Stimulated activated CD8-positive, alpha-beta memory T cell treated with anti-CD3 and anti-CD28 coated beads, Interleukin-15, amount 100 ng/mL, for 48 hours (primary cell): ENCODE data around the gene USP22.

Source experiments
- DNase-seq, 2 donors: peaks; one replicate each; pipeline ENCODE4 v3.0.0-alpha.2; 2020; ENCODE audit warnings: low read depth in 2 of 2

USP22 gene

GRCh38 chr17:20955427-20956323, 87.1 kb downstream of the USP22 start:
- DNase-seq = no peak

DNA sequence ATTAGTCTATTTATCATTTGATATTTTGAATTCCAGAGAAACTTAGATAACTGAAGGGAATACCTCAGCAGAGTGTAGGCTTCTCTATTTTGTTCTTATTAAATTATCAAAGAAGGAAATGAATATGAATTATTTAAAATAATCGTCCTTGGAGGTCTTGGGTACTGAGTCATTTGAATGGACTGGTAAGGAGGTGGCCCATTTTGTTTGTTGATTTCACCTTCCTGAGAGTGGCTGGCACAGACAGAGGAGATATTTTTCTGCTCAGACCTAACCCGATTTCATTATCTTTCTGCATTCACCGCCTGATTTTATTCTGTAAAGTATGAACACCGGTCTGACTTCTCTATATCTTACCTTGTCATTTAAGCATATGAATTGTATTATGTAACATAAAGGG, 88.0 kb downstream of the USP22 start:
- no peak for DNase-seq

DNA sequence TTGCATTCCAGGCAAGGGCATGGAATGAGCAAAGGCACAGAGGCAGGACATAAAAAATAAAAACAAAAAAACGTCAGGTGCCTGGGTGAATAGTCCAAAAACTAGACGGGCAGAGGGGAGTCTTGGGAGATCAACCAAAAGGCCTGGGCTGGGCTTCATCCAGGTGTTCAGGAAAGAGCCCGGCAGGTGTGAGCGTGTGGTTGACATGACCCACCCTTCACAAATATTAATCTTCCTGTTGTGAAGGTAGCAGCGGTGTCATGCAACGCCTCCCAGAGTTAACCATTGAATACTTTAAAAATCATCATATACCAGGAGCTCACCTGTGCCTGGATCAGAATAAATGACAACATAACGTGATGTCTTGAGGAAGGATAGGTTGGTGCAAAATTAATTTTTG, 90.6 kb downstream of the USP22 start:
- DNase-seq = no peak
